ENCODE data around the gene FHAD1. TPM values are rescaled to one million over a fixed set of nuclear protein-coding genes. Genes with fewer than 3 reads are reported as not detected.

Gene FHAD1
- total and polyA plus RNA-seq, 9 donors: 0.82 to 2.1 (median 1.3) TPM

GRCh38 chr1:15207031-15207828 is 39.8 kb upstream of the FHAD1 start:
- Histone ChIP-seq H3K27ac (ENCODE audit: low read length) (no peak overlapping the region), H3K9me3 (replicated peaks; ENCODE audit: control insufficient read depth, low read depth, low read length) (no peaks in the 10 kb centered on the region), H3K36me3 (ENCODE audit: control insufficient read depth, insufficient read depth, low read length) (no peaks in the 10 kb centered on the region), H3K4me1 (ENCODE audit: control insufficient read depth, insufficient read depth, low read length) (peaks cover 16% of the 10 kb centered on the region), H3K4me3 (ENCODE audit: low read length) (no peak overlapping the region), H3K27me3 (ENCODE audit: control insufficient read depth, insufficient read depth, low read length) (no peaks in the 10 kb centered on the region)
- DNase-seq: no peak
- WGBS (ENCODE audit: insufficient coverage): 44% methylated on average over 24 of the region's 25 CpGs

- Histone ChIP-seq H3K4me1 (ENCODE audit: control insufficient read depth, insufficient read depth, low read length) (peaks cover 23% of the 10 kb centered on the region), H3K9me3 (replicated peaks; ENCODE audit: control insufficient read depth, low read depth, low read length) (no peaks in the 10 kb centered on the region), H3K27ac (ENCODE audit: low read length) (no peak overlapping the region), H3K27me3 (ENCODE audit: control insufficient read depth, insufficient read depth, low read length) (no peaks in the 10 kb centered on the region), H3K4me3 (ENCODE audit: low read length) (no peak overlapping the region), H3K36me3 (ENCODE audit: control insufficient read depth, insufficient read depth, low read length) (no peaks in the 10 kb centered on the region)
- 58% methylated on average over 2 of the region's 6 CpGs for WGBS (ENCODE audit: insufficient coverage)
- no peak for DNase-seq
Observed at GRCh38 chr1:15207829-15208429, 39.1 kb upstream of the FHAD1 start.

- Histone ChIP-seq H3K27me3 (ENCODE audit: control insufficient read depth, insufficient read depth, low read length) (no peaks in the 10 kb centered on the region), H3K36me3 (ENCODE audit: control insufficient read depth, insufficient read depth, low read length) (peaks cover 6% of the 10 kb centered on the region), H3K27ac (ENCODE audit: low read length) (no peak overlapping the region), H3K4me3 (ENCODE audit: low read length) (no peak overlapping the region), H3K9me3 (replicated peaks; ENCODE audit: control insufficient read depth, low read depth, low read length) (no peaks in the 10 kb centered on the region), H3K4me1 (ENCODE audit: control insufficient read depth, insufficient read depth, low read length) (peaks cover 45% of the 10 kb centered on the region)
- WGBS (ENCODE audit: insufficient coverage): no CpG with 5 or more reads among the region's 7 CpGs
- DNase-seq: no peak
Observed at GRCh38 chr1:15210651-15211375, 36.2 kb upstream of the FHAD1 start.

GRCh38 chr1:15211424-15211823 is 35.6 kb upstream of the FHAD1 start:
- H3K27me3 ChIP-seq (ENCODE audit: control insufficient read depth, insufficient read depth, low read length): no peaks in the 10 kb centered on the region
- WGBS (ENCODE audit: insufficient coverage): no CpG with 5 or more reads among the region's 3 CpGs
- H3K9me3 ChIP-seq (replicated peaks; ENCODE audit: control insufficient read depth, low read depth, low read length): no peaks in the 10 kb centered on the region
- no peak overlapping the region for H3K4me3 ChIP-seq (ENCODE audit: low read length)
- H3K27ac ChIP-seq (ENCODE audit: low read length): no peak overlapping the region
- peaks cover 43% of the 10 kb centered on the region for H3K4me1 ChIP-seq (ENCODE audit: control insufficient read depth, insufficient read depth, low read length)
- no peak for DNase-seq
- H3K36me3 ChIP-seq (ENCODE audit: control insufficient read depth, insufficient read depth, low read length): peaks cover 6% of the 10 kb centered on the region

- Histone ChIP-seq H3K4me1 (ENCODE audit: control insufficient read depth, insufficient read depth, low read length) (peaks cover 34% of the 10 kb centered on the region), H3K27me3 (ENCODE audit: control insufficient read depth, insufficient read depth, low read length) (no peaks in the 10 kb centered on the region), H3K27ac (ENCODE audit: low read length) (no peak overlapping the region), H3K9me3 (replicated peaks; ENCODE audit: control insufficient read depth, low read depth, low read length) (no peaks in the 10 kb centered on the region), H3K36me3 (ENCODE audit: control insufficient read depth, insufficient read depth, low read length) (peaks cover 6% of the 10 kb centered on the region), H3K4me3 (ENCODE audit: low read length) (no peak overlapping the region)
- no peak for DNase-seq
- WGBS (ENCODE audit: insufficient coverage): 60% methylated on average over 12 of the region's 17 CpGs
Observed at GRCh38 chr1:15212216-15212953, 34.6 kb upstream of the FHAD1 start.

GRCh38 chr1:15212954-15213291 is 34.1 kb upstream of the FHAD1 start:
- peaks cover 6% of the 10 kb centered on the region for H3K36me3 ChIP-seq (ENCODE audit: control insufficient read depth, insufficient read depth, low read length)
- 76% methylated on average over 2 of the region's 3 CpGs for WGBS (ENCODE audit: insufficient coverage)
- no peak overlapping the region for H3K4me3 ChIP-seq (ENCODE audit: low read length)
- no peak overlapping the region for H3K27ac ChIP-seq (ENCODE audit: low read length)
- H3K27me3 ChIP-seq (ENCODE audit: control insufficient read depth, insufficient read depth, low read length): no peaks in the 10 kb centered on the region
- peaks cover 33% of the 10 kb centered on the region for H3K4me1 ChIP-seq (ENCODE audit: control insufficient read depth, insufficient read depth, low read length)
- H3K9me3 ChIP-seq (replicated peaks; ENCODE audit: control insufficient read depth, low read depth, low read length): no peaks in the 10 kb centered on the region
- DNase-seq: no peak

- Histone ChIP-seq H3K27me3 (ENCODE audit: control insufficient read depth, insufficient read depth, low read length) (no peaks in the 10 kb centered on the region), H3K36me3 (ENCODE audit: control insufficient read depth, insufficient read depth, low read length) (peaks cover 6% of the 10 kb centered on the region), H3K4me1 (ENCODE audit: control insufficient read depth, insufficient read depth, low read length) (peaks cover 30% of the 10 kb centered on the region), H3K27ac (ENCODE audit: low read length) (peak overlapping the region; percentile 0), H3K9me3 (replicated peaks; ENCODE audit: control insufficient read depth, low read depth, low read length) (no peaks in the 10 kb centered on the region), H3K4me3 (ENCODE audit: low read length) (no peak overlapping the region)
- DNase-seq: peak; percentile 66
- WGBS (ENCODE audit: insufficient coverage): no CpG with 5 or more reads among the region's 7 CpGs
Observed at GRCh38 chr1:15213341-15213821, 33.6 kb upstream of the FHAD1 start.

GRCh38 chr1:15214527-15214926 is 32.5 kb upstream of the FHAD1 start:
- DNase-seq: peak; percentile 93
- peaks cover 30% of the 10 kb centered on the region for H3K4me1 ChIP-seq (ENCODE audit: control insufficient read depth, insufficient read depth, low read length)
- H3K27me3 ChIP-seq (ENCODE audit: control insufficient read depth, insufficient read depth, low read length): no peaks in the 10 kb centered on the region
- H3K27ac ChIP-seq (ENCODE audit: low read length): peak overlapping the region; percentile 75
- peaks cover 10% of the 10 kb centered on the region for H3K36me3 ChIP-seq (ENCODE audit: control insufficient read depth, insufficient read depth, low read length)
- no peaks in the 10 kb centered on the region for H3K9me3 ChIP-seq (replicated peaks; ENCODE audit: control insufficient read depth, low read depth, low read length)
- WGBS (ENCODE audit: insufficient coverage): 16% methylated on average over 16 of the region's 19 CpGs
- no peak overlapping the region for H3K4me3 ChIP-seq (ENCODE audit: low read length)

- H3K4me3 ChIP-seq (ENCODE audit: low read length): no peak overlapping the region
- peaks cover 14% of the 10 kb centered on the region for H3K36me3 ChIP-seq (ENCODE audit: control insufficient read depth, insufficient read depth, low read length)
- no peak for DNase-seq
- 77% methylated on average over 23 of the region's 23 CpGs for WGBS (ENCODE audit: insufficient coverage)
- peak overlapping the region; percentile 75 for H3K27ac ChIP-seq (ENCODE audit: low read length)
- H3K27me3 ChIP-seq (ENCODE audit: control insufficient read depth, insufficient read depth, low read length): no peaks in the 10 kb centered on the region
- H3K9me3 ChIP-seq (replicated peaks; ENCODE audit: control insufficient read depth, low read depth, low read length): no peaks in the 10 kb centered on the region
- peaks cover 30% of the 10 kb centered on the region for H3K4me1 ChIP-seq (ENCODE audit: control insufficient read depth, insufficient read depth, low read length)
Observed at GRCh38 chr1:15215116-15215515, 31.9 kb upstream of the FHAD1 start.
